HG03342 (cell line): ENCODE data around the gene C9.
"Not testable (repeated sequence)": the region's sequence is repeated elsewhere in the genome, so short reads cannot be mapped to it uniquely, and the experiment has no call there.

ENCODE experiments used
- ATAC-seq: cut with Tn5 transposase; IDR thresholded peaks from one replicate; pipeline ENCODE4 v1.9.1; 2021; ENCODE audit warnings: mild to moderate bottlenecking, moderate library complexity; ENCODE audit not compliant: unreplicated experiment

C9 gene

DNA sequence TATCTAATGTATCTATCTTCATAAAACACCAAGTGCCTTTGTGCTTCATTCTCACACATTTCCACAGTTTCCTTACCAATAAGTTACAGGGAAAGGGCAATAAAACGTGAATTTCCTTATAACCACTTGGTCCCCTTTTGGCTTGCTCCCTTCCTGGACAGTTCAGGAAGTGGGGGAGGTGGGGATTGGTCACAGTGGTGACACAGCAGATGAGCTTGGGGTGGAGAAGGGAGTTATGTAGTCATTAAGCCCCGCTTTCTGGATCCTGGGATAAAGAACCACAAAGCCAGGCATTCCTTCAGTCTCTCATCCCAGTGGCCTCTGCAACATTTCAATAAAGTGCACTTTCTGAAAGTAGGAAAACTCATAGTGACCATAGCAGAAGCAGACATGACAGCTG lies 97.9 kb downstream of the C9 start:
- ATAC-seq, result no peak

DNA sequence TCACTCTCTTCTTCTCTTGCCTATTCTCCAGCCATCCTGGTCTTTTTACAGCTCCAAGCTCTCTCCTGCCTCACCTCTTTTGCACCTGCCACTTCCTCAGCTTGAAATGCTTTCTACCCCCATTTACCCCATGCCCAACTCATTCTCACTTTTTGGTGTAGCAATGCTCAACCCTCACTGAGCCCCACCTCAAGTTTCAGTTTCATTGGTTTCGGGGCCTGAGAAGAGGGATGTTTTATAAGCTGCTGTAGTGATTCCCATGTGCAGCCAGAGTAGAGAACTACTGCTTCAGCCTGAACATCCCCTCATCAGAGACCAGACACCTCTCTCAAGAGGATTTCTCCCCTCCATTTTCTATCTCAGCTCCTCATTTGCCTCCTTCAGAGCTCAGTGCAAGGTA lies 99.8 kb downstream of the C9 start:
- ATAC-seq, result peak; percentile 84

DNA sequence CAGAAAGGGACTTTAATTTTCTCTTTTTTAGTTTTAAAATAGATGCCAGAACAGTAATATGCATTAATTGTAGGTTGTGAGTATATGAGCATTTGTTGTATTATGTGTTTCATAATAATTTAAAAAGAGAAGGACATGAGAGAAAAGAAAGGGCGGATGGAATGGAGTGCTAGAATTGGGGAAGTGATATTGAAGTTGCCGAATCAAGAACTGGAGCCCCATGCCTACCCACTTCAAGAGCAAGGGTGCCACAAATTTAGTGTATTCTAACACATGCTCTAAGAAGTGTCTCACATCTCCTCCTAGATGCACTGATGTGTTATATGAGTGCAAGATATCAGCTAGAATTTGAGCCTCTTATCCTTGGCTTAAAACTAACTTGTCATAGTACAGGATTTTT lies 101.3 kb downstream of the C9 start:
- no peak for ATAC-seq

DNA sequence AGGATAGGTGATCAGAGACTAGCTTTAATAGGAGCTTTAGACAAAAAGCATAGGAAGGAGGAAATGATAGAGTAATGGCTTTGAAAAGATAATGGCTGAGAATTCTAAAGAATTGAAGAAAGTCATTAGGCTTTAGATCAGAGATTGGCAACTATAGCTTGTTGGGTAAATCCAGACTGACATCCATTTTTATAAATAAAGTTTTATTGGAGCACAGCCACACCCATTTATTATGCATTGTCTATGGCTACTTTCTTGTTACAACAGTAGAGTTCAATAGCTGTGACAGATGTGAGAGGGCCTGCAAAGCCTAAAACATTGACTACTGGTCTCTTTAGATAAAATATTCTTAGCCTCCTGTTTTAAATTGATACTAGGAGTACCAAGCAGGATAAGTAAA lies 104.2 kb downstream of the C9 start:
- no peak for ATAC-seq

DNA sequence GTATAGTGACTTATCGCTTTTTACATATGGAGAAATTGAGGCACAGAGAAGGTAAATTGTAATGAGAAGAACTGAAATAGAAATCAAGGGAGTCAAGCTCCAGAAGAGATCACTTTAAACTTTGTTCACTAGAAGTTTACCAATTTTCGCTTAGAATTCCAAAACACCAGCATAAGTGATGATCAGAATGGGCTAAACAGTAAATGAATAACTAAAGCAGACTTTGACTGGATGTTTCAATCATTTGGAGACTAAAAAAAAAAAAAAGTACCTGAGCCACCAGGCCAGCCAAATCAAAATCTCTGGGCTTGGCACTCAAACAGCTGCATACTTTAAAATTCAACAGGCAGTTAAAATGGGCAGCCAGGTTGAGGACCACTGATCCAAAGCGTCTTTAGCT lies 106.7 kb downstream of the C9 start:
- ATAC-seq, result no peak

DNA sequence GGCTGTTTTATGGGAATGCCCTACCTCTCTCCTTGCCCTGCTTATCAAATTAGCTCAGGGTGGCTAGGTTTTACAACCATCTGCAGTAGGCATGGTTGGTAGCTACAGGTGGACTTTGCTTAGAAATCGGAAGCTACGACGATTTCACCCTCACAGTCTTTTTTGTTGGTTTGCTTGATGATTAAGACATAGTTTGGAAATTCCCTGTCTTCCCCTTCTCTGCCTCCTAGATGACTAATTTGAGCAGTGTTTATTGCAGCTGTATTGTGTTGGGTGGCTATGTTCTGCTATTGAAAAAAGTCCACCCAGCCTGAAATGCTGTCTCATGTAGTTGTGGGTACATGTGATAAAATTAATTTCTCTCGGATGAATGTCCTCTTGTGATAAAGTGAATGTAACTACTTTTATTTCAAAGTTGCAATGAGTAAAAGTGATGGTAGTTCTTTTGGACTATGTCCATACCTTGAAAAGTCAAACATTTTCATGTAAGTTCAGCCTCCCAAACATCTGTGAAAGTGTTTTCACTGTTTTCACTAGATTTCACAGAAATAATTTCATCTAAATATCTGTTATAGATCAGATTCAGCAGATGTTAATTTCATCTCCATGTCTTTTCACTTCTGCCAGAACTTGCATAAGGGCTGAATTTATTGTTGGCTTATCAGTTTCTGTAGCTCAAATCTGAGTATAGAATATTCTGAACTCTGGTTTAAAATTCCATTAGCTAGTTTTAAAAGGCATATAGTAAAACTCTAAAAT lies 107.6 kb downstream of the C9 start:
- ATAC-seq, result peak; percentile 55

DNA sequence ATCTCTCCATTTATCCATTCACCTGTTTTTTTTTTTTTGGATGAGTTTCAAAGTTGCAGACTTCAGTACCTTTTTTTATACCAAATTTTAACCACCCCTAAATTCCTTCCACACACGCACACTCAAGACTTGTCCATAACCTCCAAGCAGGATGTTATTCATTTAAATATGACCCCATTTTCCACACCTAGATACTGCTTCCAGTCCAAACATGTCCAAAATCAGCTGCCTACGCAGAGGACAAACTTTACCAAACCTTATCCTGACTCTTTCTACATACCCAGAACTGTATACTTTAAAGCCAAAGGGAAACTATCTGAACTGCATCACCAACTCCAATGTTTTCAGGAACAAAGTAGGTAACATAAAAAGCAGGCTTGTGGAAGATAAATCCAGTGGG lies 108.9 kb downstream of the C9 start:
- ATAC-seq, result no peak

DNA sequence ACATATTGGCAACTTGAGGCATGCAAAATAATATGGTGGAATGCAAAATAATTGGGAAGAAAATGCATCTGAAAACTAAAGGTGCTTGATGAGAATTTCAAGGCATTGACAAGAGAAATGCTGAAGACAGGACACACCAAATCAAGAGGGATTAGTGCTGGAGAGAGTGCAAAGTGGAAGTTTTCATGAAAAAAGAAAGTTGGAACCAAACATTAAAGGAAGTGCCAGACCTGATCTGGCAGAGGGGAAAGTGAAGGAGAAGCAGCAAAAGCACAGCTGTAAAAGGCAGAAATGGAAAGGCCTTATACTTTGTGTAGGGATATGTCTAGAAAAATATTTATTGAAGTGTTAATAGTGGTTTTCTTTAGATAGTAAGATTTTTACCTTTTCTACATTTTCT lies 109.6 kb downstream of the C9 start:
- no peak for ATAC-seq

DNA sequence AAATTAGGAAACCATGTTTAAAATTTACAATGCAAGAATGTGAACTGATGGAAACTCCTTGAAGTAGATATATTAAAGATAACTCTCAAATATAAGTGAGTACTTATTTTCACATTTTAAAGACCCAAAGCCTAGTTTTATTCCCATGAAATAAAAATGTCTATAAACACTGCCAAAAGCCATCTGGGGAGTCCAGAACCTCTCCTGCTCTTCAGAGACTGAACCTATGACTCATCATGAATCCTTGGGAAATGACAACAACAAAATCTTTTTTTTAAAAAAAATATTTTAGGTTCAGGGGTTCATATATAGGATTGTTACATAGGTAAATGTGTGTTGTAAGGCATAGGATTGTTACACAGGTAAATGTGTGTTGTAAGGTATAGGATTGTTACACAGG lies 111.1 kb downstream of the C9 start:
- ATAC-seq, result no peak

DNA sequence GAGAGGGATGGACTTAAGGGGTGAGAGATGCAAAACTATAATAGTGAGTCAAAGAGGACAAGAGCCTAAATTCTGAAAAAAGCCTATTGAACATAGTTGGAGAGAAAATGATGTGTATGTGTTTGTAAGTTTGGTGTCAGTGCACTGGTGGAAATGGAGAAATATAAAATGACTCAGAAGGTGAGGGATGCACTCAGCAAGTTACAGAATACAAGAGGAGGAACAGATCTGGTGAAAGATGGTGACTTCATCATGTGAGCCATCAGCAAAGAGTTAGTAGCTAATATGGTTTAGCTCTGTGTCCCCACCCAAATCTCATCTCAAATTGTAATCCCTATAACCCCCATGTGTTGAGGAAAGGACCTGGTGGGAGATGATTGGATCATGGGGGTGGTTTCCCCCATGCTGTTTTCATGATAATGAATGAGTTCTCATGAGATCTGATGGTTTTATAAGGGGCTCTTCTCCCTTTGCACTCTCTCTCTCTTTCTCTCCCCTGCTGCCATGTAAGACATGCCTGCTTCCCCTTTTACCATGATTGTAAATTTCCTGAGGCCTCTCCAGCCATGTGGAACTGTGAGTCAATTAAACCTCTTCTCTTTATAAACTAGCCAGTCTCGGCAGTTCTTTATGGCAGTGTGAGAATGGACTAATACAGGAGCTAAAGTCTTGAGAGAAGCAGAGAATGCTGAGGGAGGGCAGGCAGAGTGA lies 114.6 kb downstream of the C9 start:
- no peak for ATAC-seq

DNA sequence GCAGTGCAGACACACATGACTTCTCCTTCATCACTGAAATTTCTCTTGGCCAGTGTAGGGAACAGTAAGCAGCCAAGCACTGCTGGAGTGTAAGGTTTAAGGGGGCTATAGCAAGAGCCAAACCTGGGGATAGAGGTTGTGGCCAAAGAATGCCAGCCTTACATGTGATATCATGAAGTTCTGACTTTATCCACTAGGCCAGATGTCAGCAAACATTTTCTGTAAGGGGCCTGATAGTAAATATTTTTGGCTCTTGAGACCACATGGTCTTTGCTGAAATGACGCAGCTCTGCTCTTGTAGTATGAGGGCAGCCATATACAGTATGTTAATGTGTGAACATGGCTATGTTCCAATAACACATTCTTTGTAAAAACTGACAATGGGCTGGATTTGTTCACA lies 115.2 kb downstream of the C9 start:
- ATAC-seq, result no peak

DNA sequence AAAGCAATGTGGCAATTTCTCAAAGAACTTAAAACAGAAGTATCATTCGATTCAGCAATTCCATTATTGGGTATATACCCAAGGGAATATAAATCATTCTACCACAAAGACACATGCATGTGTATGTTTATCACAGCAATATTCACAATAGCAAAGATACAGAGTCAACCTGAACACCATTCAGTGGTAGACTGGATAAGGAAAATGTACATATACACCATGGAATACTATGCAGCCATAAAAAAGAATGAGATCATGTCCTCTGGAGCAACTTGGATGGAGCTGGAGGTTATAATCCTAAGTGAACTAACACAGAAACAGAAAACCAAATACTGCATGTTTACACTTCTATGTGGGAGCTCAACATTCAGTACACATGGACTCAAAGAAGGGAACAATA lies 123.5 kb downstream of the C9 start:
- no peak for ATAC-seq

DNA sequence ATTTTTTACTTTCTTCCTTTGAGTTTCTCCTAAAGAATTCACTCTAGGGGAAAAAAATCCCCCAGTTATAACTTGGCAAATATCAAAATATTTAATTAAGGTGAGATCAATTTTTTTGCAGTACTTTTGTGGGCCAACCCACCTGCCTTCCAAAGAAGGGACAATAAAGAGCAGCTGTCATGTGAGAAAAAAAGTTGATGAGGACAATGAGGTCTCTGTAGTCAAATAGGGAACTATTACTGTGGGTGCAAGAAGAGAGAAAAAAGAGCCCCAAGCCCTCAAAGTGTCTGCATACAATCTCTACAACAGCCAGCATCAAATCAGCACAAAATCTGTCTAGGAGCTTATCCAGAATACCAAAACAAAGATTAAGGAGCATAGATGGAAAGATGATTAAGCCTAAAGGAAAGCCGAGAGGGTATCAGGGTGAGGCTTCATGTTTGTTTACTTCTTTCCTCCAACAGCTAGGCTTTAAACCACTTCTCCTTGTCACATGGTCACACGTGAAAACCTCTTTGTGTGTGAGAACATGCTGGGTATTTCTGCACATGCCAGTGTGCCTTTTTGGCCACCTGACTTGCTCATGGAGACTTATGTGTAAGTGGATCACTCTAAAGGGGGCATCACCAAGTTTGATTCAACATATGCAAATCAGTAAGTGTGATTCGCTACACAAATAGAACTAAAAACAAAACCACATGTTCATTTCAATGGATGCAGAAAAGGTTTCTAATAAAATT lies 125.8 kb downstream of the C9 start:
- ATAC-seq, result no peak

DNA sequence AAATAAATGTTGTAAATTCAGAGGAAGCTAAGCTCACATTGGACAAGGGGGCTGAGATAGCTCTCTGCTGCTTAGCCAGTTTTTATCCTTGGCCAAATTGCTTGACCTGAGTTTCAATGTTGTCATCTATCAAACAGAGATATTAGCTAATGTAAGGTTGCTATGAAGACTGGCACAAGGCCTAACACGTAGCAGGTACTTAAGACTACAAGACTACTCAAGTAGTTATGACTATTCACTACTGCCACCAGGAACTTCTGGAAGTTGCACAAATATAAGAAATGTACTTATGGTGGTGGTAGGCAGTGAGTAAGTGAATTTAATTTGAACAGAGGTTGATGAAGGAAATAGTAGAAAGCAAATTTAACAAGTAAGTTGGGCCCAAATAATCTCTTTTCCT lies 127.6 kb downstream of the C9 start:
- no peak for ATAC-seq

DNA sequence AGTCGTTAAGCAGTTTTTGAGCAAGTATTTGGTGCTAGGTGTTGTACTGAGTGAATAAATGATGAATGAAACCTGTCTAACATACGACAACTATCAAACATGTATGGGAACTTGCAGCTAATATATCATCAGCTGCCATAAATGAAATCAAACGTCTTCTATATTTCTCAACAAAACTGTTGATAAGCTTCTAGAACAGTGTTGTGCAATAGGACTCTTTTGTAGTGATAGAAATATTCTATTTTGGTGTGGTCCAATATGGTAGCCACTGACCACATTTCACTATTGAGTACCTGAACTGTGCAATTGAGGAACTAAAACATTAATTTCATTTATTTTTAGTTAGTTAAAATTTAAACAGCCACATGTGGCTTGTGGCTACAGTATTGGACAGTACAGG lies 128.6 kb downstream of the C9 start:
- no peak for ATAC-seq

DNA sequence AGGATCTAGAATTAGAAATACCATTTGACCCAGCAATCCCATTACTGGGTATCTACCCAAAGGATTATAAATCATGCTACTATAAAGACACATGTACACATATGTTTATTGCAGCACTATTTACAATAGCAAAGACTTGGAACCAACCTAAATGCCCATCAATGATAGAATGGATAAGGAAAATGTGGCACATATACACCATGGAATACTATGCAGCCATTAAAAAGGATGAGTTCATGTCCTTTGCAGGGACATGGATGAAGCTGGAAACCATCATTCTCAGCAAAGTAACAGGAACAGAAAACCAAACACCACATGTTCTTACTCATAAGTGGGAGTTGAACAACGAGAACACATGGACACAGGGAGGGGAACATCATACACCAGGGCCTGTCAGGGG lies 129.8 kb downstream of the C9 start:
- ATAC-seq, result not testable (repeated sequence)
